NCI-H526 (cell line): ENCODE results near the gene AFTPH.
A peak's percentile ranks its signal among the peaks of the same experiment; 100 is the strongest.

Source experiments
- DNase-seq, 2 experiments: peaks; one replicate each; lab custom pipeline; 2025; lab: John Stamatoyannopoulos, UW

Gene AFTPH

DNA sequence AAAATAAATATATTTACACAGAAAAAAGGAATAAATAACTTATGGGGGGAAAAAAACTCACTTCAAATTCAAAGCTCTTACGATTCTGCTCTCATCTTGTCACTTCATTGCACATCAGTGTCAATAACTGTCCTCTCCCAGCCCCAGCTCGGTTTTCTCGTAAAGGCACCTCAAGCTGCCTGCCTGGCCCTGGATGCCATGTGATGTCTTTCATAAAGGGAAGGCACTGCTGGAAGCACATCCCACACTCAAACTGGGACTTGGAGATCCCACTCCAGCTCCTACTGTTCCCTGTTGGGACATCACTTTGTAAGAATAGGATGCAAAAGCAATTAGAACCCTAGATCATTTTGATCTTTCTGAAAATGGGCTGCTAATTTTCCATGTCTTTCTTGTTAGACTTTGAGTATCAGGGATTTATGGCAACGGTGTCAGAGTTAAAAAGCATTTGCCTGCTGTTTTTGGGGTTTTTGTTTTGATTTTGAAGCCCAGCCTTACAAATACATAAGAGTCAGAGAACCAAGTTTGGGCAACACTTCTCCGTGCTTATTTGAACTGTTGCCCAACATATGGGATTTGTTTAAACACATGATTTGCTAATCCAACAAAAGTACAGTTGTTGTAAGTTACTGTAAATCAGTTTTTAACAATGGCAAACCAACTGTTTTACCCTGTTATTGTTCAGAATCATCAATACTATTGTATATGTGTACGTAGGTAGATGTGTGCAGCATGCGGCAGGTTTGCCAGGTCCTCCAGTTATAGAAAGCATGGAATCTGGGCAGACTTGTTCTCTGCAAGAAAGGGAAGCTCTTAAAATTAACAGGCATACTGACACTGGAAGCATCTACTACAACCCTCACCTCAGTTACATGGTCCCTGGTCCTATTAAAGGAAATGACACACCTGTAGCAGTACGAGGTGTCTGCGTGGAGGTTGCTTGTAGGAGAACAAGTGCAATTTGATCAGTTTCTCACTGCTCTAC is 109.0 kb downstream of the AFTPH start:
- no peak for DNase-seq

DNA sequence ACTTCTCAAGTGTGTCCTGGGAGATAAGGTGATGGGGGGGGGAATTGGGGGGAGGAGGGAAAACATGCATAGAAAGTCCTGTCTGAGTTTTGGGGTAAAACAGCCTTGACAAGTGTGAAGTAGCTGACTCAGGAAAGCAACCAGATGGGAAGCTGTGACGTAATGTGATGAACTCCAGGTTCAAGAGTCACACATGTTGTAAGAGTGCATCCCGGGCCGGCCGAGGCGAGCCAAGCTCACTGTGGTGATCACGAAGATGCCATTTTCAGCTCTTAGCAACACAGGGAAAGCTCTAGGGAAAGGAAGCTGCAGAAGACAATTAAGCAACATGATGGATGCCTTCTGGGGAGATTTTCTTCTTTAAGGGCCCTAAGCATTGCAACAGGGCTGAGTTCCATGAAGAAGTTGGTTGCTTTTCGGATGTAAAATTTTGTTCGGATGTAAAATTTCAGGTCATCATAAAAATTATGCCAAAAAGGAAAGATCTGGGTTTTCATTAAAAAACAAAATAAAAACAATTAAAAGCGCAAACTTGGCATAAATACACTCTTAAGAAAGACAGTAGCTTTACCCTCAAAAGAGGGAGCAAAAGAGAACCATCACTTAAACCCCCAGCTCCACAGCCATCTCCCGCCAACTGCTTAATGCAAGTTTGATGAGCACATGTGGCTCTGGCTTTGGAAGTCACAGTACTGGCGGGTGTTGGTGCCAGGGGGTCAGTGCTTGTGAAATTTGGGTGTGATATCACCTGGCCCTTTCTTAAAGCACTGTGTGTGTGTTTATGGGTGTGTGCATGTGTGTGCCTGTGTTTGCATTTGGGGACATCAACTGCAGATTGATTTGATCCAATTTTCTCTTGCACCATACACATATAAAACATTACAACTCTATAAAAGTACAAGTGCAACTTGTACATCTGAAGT is 110.5 kb downstream of the AFTPH start:
- no peak for DNase-seq

DNA sequence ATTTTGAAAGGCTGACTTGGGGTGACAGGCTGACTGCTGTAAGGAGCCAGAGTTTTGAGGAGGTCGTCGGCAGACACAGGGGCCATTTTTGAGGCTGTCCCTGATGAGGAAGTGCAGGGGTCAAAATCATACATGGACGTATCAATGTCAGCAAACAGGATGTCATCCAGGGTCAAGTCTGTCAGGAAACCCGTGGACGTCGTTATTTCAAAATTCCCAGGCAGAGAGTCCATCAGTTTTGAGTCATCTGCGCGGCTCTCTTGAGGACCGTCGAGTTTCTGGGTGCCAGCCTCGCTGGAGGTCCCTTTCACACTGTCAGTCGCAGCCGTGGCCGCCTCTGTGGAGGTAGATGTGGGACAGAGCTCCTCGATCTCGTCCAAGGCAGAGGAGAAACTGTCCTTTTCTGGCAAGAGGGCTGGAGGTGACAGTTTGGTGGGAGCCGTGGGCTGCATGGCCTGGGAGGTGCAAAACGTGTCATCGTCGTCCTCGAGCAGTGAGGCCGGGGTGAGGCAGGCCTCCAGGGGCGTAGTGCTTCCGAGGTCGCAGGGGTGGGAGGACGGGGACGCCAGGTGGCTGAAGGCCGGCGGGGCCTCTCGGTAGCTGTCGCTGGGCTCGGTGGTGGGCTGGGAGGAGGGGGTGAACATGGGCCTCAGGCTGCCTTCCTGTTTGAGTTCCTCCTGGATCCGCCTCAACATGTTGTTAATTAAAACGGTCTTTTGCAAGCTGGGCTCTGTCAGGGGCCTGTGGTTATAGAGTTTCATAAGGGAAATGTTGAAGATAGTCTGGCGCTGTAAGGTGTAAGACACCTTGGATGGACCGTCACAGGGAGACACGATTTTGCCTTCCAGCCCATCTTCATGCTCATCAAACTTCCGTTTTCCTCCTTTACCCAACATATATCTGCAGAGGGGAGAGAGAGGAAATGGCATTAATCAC is 112.1 kb downstream of the AFTPH start:
- no peak for DNase-seq

DNA sequence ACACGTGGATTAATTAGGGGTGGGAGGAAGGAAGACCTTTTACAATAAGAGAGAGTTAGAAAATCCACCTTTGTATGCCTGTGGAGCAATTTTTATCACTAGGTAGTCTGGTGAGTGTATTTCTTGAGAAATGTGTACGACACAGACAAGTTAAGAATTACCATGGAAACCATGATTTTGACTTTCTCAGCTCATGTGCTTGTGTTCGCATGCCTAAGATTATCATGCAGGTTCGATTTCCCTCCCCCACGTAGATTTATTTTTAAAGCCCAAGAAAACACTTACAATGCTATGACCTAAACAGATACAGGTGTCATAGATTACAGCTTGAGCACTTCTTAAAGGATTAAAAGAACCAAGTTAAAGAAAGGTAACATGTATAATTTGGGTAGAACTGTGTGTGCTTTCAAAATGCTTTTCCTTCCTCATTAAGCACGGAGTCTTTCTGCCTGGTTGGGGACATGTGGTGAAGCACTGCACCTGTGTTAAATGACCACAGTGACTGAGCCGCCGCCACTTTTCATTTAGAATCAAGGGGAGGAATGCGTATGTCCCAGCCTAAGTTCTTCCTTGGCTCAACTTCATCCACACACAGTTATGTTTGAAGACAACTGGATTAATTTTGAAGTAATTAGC is 113.0 kb downstream of the AFTPH start:
- DNase-seq: no peak

DNA sequence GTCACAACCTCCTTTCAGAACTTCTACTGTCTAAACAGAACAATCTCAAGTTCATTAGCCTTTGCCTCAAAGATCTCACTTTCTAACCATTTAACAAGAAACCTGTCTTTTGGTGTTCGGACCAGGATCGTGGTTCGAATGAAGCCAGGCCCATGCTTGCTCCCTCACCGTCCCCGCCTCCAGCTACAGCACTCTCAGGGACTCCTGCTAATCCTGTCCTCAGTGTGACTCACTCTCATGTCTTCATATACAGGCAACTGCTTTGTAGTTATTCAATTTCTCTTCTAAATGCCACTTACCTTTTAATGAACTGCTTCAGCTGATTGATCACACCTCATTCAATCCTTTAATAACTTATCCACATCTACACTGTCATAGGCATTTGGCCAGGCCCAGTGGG is 113.8 kb downstream of the AFTPH start:
- no peak for DNase-seq

DNA sequence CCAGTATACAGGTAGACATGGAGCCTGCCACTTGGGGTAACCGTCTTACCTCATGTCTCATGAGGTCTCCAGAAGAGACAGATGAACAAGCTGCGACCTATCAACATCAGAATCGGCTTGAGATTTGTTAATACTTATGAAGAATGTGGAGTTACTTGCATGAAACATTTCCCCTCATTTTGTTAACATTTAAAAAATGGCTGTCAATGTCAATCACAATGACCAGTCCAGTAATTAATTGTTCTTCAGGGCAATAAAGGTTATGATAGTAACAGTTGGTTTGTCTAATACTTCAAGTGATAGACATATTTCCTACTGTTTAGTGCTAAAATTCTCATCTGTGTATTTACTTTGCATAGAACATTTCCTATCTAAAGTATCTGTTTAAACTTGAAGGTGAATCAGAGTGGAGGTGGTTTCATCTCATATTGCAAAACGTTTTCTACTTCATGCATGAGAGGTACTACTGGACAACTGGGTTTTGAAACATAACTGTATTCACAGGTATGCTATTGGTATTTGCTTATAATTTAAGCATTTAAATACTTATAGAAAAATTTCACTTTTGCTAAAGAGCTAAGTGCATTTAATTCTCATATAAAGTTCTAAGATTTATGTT is 114.5 kb downstream of the AFTPH start:
- no peak for DNase-seq

DNA sequence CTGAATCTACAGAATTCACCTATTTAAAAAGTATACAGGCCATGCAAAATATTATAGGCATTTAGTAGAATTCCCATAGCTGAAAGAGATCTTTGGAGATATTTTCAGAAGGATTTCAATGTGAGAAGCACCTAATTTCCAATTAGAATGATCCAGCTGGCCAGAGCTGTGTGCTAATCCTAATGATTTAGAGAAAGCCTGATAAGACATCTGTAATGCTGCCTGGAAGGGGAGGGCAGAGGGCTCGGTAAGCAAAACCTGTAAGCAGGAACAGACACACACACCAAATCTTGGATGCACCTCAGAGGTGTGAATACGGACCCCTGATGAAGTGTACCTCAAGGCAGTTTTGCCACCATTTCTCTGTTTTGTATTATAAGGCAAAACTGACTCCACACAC is 115.6 kb downstream of the AFTPH start:
- DNase-seq: no peak

DNA sequence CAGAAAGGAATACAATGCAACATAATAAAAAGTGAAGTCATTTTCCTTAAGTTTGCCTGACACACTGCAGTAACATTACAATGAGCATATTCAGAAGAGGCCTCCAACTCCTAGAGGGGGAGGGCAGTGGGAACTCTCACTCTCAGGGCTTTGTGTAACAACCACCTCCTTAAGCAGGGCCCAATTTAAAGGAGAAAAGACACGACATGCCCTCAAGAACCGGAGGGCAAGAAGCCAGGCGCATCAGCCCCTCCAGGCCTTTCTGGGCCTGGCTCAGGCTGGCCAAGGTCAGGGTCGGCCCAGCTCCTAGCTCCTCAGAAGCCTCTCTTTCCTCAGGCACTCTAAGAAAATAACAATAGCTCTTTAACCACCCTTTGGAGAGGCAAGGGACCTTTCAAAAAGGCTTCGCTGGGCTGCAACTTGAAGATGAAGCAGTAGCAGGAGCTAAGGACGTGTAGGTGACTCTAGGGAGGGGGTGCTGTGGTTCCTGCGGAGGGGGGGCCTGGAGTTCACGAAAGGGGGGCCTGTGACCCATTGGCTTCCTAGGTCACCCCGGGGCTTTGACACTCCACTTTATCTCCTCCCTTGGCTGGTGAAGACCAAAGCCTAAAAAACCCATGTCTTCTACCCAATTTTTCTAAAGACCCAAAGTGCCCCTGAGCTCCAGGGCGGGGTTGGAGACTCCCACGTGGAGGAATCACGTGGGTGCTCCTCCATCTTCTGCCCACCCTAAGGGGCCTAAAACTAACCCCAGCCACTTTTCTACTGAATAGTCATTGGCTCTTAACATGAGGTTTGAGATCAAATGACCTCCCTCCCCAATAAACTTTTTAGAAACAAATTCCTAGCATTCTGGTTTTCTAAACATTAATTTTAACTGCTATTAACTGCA is 116.3 kb downstream of the AFTPH start:
- no peak for DNase-seq

DNA sequence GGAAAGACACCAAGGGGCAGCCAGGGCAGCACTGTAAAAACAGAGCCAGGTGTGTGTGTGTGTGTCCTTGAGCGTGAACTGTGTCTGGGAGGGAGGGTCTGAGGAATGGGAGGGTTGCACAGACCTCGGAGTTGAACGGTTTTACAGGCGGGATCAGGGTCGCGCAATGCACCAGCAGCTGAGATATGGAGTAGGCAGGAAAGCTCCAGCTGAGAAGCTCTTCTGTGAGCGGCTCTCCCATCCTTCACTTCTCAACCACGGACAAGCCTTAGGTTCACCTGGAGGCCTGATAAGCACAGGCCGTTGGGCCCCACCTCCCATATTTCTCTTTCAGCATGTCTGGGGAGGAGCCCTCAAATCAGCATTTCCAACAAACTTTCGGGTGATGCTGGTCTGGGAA is 117.5 kb downstream of the AFTPH start:
- DNase-seq: peak in 1 of 2 experiments; percentile 22
